HCT116 (cell line): Measurements from ENCODE around the gene IFT52.

Experiments used
- CTCF ChIP-seq, 3 experiments: fragments of 200-600 bp in 1 of 3; sonication (generic) in 1 of 3; IDR thresholded peaks in 2 of 3; conservative IDR thresholded peaks in 1 of 3; 2 replicates each; pipeline ENCODE4 v1.5.1; 2012 to 2017; ENCODE audit warnings: low read depth in 2 of 3, low read length in 2 of 3, antibody characterized with exemption in 1 of 3, borderline replicate concordance in 1 of 3, control low read depth in 1 of 3, mild to moderate bottlenecking in 1 of 3, mixed read lengths in 1 of 3, mixed run types in 1 of 3, moderate library complexity in 1 of 3; ENCODE audit not compliant: insufficient read depth in 1 of 3
- POLR2A ChIP-seq: IDR thresholded peaks from 2 replicates; pipeline ENCODE4 v1.7.0; 2011; ENCODE audit warnings: borderline replicate concordance; ENCODE audit not compliant: insufficient read depth, insufficient read length; ENCODE audit errors: extremely low read depth

GRCh38 chr20:43650997-43651525 is 60.3 kb downstream of the IFT52 start:
- no peak for TF ChIP-seq POLR2A
- no peak for TF ChIP-seq CTCF (IDR thresholded peaks at IDR 0.05 in 2 of 3, conservative IDR thresholded peaks at IDR 0.05 in 1 of 3; ENCODE audit: borderline replicate concordance in 1 of 3, insufficient read depth in 1 of 3, low read depth in 2 of 3, low read length in 2 of 3)
